Esophagus (tissue), 2 donors: Measurements from ENCODE around the gene EFTUD2. TPM values are rescaled to one million over a fixed set of nuclear protein-coding genes. Genes with fewer than 3 reads are reported as not detected.

Experiments used
- H3K27ac ChIP-seq, 2 donors: one replicate each; pipeline ENCODE4 v1.5.1; 2013; ENCODE audit warnings: low read depth in 2 of 2, mild to moderate bottlenecking in 2 of 2, inconsistent platforms in 1 of 2, low read length in 1 of 2, moderate library complexity in 1 of 2
- H3K27me3 ChIP-seq, 2 donors: one replicate each; pipeline ENCODE4 v1.6.1; 2013; ENCODE audit warnings: low read length in 2 of 2, control low read depth in 1 of 2, mild to moderate bottlenecking in 1 of 2; ENCODE audit not compliant: insufficient read depth in 2 of 2, control insufficient read depth in 1 of 2
- H3K36me3 ChIP-seq, 2 donors: one replicate each; pipeline ENCODE4 v1.6.1; 2013; ENCODE audit warnings: low read length in 1 of 2; ENCODE audit not compliant: control insufficient read depth in 2 of 2, insufficient read depth in 2 of 2
- H3K4me1 ChIP-seq, 2 donors: one replicate each; pipeline ENCODE4 v1.6.1; 2013; ENCODE audit warnings: low read length in 1 of 2; ENCODE audit not compliant: control insufficient read depth in 2 of 2, insufficient read depth in 2 of 2
- H3K4me3 ChIP-seq, 2 donors: one replicate each; pipeline ENCODE4 v1.5.1; 2013; ENCODE audit warnings: low read length in 2 of 2, mild to moderate bottlenecking in 2 of 2, low read depth in 1 of 2, moderate library complexity in 1 of 2
- H3K9me3 ChIP-seq, 2 donors: one replicate each; pipeline ENCODE4 v1.6.1; 2013; ENCODE audit warnings: mild to moderate bottlenecking in 2 of 2, low read depth in 1 of 2, low read length in 1 of 2, moderate library complexity in 1 of 2; ENCODE audit not compliant: control insufficient read depth in 2 of 2, insufficient read depth in 1 of 2
- WGBS, 2 donors: extraction: QIAGEN DNeasy Blood & Tissue Kit; methylation state at CpG; one replicate each; pipeline ENCODE4 v1.1.7; 2013; 5-methylcytosine and 5-hydroxymethylcytosine counted together
- polyA plus RNA-seq, 2 donors: library from polyadenylated mRNA; stranded (reverse); fragments of 200-250 nt; gene quantifications; one replicate each; pipeline ENCODE4 v1.2.3, GENCODE V29; 2013
- donor health status: healthy with polysubstance abuse.
- donor health status: Bipolar disorder and iron deficiency.

EFTUD2 gene
- polyA plus RNA-seq, 2 donors, result 15.8 to 38.4 TPM

GRCh38 chr17:44846206-44846605 is 53.0 kb downstream of the EFTUD2 start:
- Histone ChIP-seq H3K9me3 (no peaks in the 10 kb centered on the region), H3K4me3 (no peak overlapping the region), H3K4me1 (no peaks in the 10 kb centered on the region), H3K27me3 (no peaks in the 10 kb centered on the region), H3K36me3 (peaks cover 4 to 13% of the 10 kb centered on the region in 2 donors), H3K27ac (no peak overlapping the region)
- WGBS, 2 donors, result 76 to 79% methylated on average over 8 of the region's 8 CpGs

GRCh38 chr17:44844390-44844830 is 54.8 kb downstream of the EFTUD2 start:
- no peaks in the 10 kb centered on the region for H3K27me3 ChIP-seq
- 52 to 60% methylated on average over 1 of the region's 1 CpG for WGBS, 2 donors
- no peaks in the 10 kb centered on the region for H3K9me3 ChIP-seq
- H3K36me3 ChIP-seq, result no peaks in the 10 kb centered on the region
- no peak overlapping the region for H3K4me3 ChIP-seq
- no peak overlapping the region for H3K27ac ChIP-seq
- H3K4me1 ChIP-seq, result no peaks in the 10 kb centered on the region

DNA sequence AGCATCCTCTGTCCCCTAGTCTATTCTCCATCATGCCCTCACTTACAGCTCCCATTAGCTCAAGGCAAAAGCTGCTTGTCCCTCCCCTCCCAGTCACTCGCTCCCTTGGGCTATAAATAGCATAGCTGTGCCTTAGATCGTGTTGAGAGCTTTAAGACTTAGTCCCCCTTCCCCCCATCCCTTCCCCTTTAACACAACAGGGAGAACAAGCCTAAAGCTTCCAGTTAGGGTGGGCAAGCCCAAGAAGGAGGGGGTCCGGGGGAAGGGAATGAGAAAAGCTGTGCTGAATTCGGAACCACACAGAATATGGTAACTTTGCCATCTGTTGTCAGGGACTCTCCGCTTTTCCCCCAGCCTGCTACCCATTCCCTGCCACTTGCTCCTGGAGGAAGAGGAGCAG is 56.5 kb downstream of the EFTUD2 start:
- 43 to 46% methylated on average over 5 of the region's 5 CpGs for WGBS, 2 donors
- no peaks in the 10 kb centered on the region for H3K4me1 ChIP-seq
- H3K27me3 ChIP-seq, result no peaks in the 10 kb centered on the region
- H3K4me3 ChIP-seq, result no peak overlapping the region
- no peak overlapping the region for H3K27ac ChIP-seq
- no peaks in the 10 kb centered on the region for H3K36me3 ChIP-seq
- H3K9me3 ChIP-seq, result no peaks in the 10 kb centered on the region

DNA sequence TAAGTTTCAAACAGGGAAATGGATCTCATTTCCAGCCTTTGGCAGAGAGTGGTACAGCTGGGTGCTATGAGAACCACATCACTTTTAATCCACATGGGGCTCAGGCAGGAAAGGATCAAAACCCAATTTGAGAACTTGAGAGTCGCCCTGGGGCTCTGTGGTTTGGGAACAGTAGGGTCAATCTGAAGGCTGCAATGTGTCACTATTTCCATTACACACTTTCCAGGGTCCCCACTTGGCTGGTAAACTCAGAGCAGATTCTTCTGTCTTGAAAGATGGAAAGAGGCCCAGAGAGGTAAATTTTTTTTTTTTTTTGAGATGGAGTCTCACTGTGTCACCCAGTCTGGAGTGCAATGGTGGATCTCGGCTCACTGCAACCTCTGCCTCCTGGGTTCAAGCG is 58.3 kb downstream of the EFTUD2 start:
- no peaks in the 10 kb centered on the region for H3K4me1 ChIP-seq
- H3K4me3 ChIP-seq, result no peak overlapping the region
- no peaks in the 10 kb centered on the region for H3K36me3 ChIP-seq
- no peak overlapping the region for H3K27ac ChIP-seq
- no peaks in the 10 kb centered on the region for H3K27me3 ChIP-seq
- H3K9me3 ChIP-seq, result no peaks in the 10 kb centered on the region
- WGBS, 2 donors, result 80 to 81% methylated on average over 3 of the region's 3 CpGs

DNA sequence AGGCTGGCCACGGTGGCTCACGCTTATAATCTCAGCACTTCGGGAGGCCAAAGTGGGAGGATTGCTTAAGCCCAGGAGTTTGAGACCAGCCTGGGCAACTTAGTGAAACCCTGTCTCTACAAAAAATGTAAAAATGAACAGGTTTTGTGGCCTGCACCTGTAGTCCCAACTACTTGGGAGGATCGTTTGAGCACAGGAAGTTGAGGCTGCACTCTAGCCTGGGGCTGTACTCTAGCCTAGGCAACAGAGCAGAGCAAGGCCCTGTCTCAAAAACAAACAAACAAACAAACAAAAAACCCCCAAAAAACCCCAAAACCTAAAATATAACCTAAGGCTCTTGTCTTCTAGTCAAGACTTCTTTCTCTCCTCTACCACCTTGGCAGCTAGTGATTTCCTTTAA is 59.0 kb downstream of the EFTUD2 start:
- Histone ChIP-seq H3K27ac (no peak overlapping the region), H3K36me3 (no peaks in the 10 kb centered on the region), H3K27me3 (no peaks in the 10 kb centered on the region), H3K4me3 (no peak overlapping the region), H3K4me1 (no peaks in the 10 kb centered on the region), H3K9me3 (no peaks in the 10 kb centered on the region)
- WGBS, 2 donors, result 72 to 82% methylated on average over 4 of the region's 4 CpGs

GRCh38 chr17:44837196-44837595 is 62.0 kb downstream of the EFTUD2 start:
- H3K4me3 ChIP-seq, result no peak overlapping the region
- WGBS, 2 donors, result 59 to 66% methylated on average over 2 of the region's 2 CpGs
- H3K4me1 ChIP-seq, result no peaks in the 10 kb centered on the region
- H3K36me3 ChIP-seq, result no peaks in the 10 kb centered on the region
- no peak overlapping the region for H3K27ac ChIP-seq
- no peaks in the 10 kb centered on the region for H3K9me3 ChIP-seq
- H3K27me3 ChIP-seq, result no peaks in the 10 kb centered on the region

GRCh38 chr17:44832805-44833204 is 66.4 kb downstream of the EFTUD2 start:
- Histone ChIP-seq H3K4me1 (peaks cover 0 to 3% of the 10 kb centered on the region in 2 donors), H3K4me3 (no peak overlapping the region), H3K27ac (no peak overlapping the region), H3K9me3 (no peaks in the 10 kb centered on the region), H3K36me3 (no peaks in the 10 kb centered on the region), H3K27me3 (peaks cover 4 to 8% of the 10 kb centered on the region in 2 donors)
- 84 to 88% methylated on average over 5 of the region's 5 CpGs for WGBS, 2 donors

DNA sequence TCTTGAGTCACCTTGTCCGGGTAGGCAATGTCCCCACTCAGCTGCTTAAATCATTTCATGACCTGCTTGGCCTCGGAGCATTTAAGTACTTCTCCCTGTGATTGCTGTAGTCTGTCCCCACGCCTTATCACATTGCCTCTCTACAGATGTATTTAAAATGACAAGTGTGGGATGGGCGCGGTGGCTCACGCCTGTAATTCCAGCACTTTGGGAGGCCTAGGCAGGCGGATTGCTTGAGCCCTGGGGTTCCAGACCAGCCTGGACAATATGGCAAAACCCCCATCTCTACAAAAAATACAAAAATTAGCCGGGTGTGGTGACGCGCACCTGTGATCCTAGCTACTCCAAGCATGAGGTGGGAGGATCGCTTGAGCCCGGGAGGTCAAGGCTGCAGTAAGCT is 67.9 kb downstream of the EFTUD2 start:
- H3K9me3 ChIP-seq, result no peaks in the 10 kb centered on the region
- no peak overlapping the region for H3K4me3 ChIP-seq
- H3K27me3 ChIP-seq, result peaks cover 4 to 8% of the 10 kb centered on the region in 2 donors
- H3K36me3 ChIP-seq, result no peaks in the 10 kb centered on the region
- H3K4me1 ChIP-seq, result peaks cover 0 to 3% of the 10 kb centered on the region in 2 donors
- no peak overlapping the region for H3K27ac ChIP-seq
- WGBS, 2 donors, result 81 to 91% methylated on average over 12 of the region's 12 CpGs

DNA sequence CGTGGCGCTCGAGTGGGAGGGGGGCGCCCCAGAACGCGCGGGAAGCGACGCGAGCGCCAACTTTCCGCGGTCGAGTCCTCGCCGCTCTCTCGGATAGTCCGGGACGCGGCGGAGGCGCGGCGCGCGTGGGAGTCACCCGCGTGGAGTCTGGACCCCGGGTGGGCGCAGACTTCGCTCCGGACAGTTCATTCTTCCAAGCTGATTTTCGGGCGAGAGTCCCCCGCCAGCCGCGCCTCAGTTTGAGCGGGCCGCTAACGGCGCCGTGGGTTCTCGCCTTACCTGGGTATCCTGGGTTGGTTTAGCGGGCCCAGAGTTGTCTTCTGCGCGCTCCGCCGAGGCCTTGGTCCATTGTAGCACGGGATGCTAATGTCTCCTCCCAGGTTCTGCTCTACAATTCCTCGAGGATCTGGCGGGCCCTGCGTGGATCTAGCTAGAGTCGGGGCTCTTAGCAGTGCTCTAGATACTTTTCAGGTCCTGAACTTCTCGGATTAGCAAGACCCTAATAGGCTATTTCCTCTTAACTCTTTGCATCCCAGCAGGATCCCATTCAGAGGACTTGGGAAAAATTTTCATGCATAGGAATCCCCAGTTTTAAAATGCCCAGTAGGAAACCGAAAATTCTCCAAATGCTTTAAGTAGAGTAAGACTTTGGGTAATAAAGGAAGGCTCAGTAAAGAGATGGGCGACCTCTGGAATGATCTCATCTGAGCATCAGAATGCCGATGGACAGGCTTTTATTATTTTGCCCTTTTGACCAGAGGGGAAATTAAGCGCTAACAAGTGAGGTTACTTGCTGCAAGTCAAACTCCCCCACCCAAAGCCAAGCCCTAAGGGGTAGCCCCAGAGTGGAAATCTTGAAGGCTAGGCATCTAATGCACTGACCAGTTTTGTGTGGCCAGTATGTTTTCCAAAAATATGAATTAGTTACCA is 68.6 kb downstream of the EFTUD2 start:
- H3K36me3 ChIP-seq, result no peaks in the 10 kb centered on the region
- WGBS, 2 donors, result 5% methylated on average over 51 to 58 of the region's 58 CpGs
- peaks cover 4 to 8% of the 10 kb centered on the region in 2 donors for H3K27me3 ChIP-seq
- H3K27ac ChIP-seq, result peak overlapping the region; percentile 67 to 80
- no peaks in the 10 kb centered on the region for H3K9me3 ChIP-seq
- peaks cover 0 to 3% of the 10 kb centered on the region in 2 donors for H3K4me1 ChIP-seq
- H3K4me3 ChIP-seq, result peak overlapping the region; percentile 51 to 57
